ENCODE measurements around the gene UACA.

DNA sequence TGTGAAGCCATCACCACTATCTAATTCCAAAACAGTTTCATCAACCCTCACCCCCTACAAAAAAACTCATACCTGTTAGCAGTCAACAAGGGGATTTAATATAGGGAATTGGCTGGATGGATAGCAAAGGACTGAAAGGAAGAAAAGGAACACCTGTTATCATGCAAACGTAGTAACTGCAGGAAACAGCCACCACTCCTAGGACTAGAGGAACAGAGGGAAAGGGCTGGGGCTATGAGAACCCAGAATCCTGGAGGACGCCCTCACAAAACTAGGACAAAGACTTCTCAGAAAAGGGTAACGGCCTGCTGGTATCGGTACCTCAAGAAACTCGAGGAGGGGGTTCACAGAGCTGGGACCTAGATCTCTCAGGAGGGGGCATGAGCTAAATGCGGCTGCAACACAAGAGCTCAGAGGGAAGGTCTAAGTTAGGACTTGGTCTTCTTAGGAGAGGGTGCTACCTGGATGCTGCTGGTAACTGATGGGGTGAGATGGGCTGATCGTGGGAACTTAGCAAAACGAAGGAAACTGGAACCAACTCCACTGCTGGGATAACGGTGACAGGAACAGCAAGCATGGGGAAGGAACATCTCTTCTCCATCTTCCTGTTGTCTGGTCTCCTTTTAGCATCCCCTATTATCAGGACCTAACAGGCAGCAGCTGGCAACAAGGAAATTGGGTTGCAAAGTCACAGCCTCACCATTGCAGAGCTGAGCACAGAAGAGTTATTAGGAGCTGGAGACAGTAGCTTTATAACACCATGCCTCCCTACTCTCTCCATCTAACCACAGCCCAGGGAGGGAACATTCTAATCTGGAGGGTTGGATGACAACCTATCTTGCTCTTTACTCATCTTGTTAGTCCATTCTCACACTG is 147.7 kb downstream of the UACA start:
- no peak for TF ChIP-seq POLR2AphosphoS5 (IDR thresholded peaks at IDR 0.05; ENCODE audit: low read depth)
- TF ChIP-seq, protein P1, sequence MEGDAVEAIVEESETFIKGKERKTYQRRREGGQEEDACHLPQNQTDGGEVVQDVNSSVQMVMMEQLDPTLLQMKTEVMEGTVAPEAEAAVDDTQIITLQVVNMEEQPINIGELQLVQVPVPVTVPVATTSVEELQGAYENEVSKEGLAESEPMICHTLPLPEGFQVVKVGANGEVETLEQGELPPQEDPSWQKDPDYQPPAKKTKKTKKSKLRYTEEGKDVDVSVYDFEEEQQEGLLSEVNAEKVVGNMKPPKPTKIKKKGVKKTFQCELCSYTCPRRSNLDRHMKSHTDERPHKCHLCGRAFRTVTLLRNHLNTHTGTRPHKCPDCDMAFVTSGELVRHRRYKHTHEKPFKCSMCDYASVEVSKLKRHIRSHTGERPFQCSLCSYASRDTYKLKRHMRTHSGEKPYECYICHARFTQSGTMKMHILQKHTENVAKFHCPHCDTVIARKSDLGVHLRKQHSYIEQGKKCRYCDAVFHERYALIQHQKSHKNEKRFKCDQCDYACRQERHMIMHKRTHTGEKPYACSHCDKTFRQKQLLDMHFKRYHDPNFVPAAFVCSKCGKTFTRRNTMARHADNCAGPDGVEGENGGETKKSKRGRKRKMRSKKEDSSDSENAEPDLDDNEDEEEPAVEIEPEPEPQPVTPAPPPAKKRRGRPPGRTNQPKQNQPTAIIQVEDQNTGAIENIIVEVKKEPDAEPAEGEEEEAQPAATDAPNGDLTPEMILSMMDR (IDR thresholded peaks at IDR 0.05; ENCODE audit: insufficient read depth, low read length), result no peak
